Measurements from ENCODE around the gene FAM180B.

Gene FAM180B

DNA sequence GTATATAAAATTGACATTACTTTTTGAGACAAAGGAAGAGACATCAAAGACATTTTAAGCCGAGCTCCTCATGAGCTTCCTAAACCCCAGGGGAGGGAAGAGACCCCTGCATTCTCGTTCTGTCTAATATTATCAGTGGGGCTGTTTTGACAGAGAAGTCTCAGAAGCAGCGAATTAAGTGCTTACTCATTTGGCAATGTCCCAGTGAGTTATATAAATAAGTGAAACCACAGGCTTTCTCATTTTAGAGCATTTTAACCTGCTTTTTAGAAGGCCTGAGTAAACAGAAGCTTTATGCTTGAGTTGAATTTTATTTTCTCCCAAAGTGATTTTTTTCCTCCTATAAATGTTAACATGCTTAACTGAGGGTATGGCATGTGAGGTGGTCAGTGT is 30.9 kb downstream of the FAM180B start:
- peak; percentile 35 for ATAC-seq
- TF ChIP-seq ZFP3 (CRISPR knock-in tag; IDR thresholded peaks at IDR 0.05): 0 out of 2 replicates have a peak, but pooled peaks have one; percentile 49
- TF ChIP-seq, protein P1, sequence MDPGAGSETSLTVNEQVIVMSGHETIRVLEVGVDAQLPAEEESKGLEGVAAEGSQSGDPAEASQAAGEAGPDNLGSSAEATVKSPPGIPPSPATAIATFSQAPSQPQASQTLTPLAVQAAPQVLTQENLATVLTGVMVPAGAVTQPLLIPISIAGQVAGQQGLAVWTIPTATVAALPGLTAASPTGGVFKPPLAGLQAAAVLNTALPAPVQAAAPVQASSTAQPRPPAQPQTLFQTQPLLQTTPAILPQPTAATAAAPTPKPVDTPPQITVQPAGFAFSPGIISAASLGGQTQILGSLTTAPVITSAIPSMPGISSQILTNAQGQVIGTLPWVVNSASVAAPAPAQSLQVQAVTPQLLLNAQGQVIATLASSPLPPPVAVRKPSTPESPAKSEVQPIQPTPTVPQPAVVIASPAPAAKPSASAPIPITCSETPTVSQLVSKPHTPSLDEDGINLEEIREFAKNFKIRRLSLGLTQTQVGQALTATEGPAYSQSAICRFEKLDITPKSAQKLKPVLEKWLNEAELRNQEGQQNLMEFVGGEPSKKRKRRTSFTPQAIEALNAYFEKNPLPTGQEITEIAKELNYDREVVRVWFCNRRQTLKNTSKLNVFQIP (CRISPR knock-in tag; IDR thresholded peaks at IDR 0.05; ENCODE audit: borderline replicate concordance, low read depth): no peak

DNA sequence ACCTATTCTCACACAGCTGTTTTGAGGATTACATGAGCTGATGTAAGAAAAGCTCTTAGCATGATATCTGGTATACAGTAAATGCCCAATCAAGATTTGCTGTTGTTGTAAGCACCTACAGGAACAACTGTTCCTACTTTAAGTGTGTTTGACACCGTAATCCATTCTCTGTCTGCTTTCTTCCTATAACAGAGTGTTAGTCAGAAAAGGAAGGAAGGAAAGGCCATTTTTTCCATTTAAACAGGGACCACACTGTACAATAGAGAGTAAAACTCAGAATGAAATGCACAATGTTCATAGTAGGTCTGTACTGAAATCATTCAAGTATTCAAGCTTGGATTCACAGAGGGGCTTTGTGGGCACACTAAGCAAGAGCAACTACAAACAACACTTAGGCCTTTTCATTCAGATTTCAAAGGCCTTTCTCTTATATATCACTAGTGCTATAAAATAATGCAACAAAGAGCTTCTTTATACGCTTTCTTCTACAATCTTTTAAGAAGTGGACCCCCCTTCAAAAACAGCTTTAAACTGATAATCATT is 34.4 kb downstream of the FAM180B start:
- ATAC-seq: no peak
- TF ChIP-seq, protein P2, sequence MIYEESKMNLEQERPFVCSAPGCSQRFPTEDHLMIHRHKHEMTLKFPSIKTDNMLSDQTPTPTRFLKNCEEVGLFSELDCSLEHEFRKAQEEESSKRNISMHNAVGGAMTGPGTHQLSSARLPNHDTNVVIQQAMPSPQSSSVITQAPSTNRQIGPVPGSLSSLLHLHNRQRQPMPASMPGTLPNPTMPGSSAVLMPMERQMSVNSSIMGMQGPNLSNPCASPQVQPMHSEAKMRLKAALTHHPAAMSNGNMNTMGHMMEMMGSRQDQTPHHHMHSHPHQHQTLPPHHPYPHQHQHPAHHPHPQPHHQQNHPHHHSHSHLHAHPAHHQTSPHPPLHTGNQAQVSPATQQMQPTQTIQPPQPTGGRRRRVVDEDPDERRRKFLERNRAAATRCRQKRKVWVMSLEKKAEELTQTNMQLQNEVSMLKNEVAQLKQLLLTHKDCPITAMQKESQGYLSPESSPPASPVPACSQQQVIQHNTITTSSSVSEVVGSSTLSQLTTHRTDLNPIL (CRISPR knock-in tag; IDR thresholded peaks at IDR 0.05; ENCODE audit: low read depth): no peak
- TF ChIP-seq ISL1 (CRISPR knock-in tag; IDR thresholded peaks at IDR 0.05) (no peak), ZNF8 (CRISPR knock-in tag; IDR thresholded peaks at IDR 0.05) (no peak), PPARA (CRISPR knock-in tag; IDR thresholded peaks at IDR 0.05; ENCODE audit: borderline replicate concordance) (no peak), ZC3H10 (CRISPR knock-in tag; IDR thresholded peaks at IDR 0.05) (no peak)
- TF ChIP-seq, protein P3, sequence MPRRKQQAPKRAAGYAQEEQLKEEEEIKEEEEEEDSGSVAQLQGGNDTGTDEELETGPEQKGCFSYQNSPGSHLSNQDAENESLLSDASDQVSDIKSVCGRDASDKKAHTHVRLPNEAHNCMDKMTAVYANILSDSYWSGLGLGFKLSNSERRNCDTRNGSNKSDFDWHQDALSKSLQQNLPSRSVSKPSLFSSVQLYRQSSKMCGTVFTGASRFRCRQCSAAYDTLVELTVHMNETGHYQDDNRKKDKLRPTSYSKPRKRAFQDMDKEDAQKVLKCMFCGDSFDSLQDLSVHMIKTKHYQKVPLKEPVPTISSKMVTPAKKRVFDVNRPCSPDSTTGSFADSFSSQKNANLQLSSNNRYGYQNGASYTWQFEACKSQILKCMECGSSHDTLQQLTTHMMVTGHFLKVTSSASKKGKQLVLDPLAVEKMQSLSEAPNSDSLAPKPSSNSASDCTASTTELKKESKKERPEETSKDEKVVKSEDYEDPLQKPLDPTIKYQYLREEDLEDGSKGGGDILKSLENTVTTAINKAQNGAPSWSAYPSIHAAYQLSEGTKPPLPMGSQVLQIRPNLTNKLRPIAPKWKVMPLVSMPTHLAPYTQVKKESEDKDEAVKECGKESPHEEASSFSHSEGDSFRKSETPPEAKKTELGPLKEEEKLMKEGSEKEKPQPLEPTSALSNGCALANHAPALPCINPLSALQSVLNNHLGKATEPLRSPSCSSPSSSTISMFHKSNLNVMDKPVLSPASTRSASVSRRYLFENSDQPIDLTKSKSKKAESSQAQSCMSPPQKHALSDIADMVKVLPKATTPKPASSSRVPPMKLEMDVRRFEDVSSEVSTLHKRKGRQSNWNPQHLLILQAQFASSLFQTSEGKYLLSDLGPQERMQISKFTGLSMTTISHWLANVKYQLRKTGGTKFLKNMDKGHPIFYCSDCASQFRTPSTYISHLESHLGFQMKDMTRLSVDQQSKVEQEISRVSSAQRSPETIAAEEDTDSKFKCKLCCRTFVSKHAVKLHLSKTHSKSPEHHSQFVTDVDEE (CRISPR knock-in tag; IDR thresholded peaks at IDR 0.05): no peak
- TF ChIP-seq, protein P4, sequence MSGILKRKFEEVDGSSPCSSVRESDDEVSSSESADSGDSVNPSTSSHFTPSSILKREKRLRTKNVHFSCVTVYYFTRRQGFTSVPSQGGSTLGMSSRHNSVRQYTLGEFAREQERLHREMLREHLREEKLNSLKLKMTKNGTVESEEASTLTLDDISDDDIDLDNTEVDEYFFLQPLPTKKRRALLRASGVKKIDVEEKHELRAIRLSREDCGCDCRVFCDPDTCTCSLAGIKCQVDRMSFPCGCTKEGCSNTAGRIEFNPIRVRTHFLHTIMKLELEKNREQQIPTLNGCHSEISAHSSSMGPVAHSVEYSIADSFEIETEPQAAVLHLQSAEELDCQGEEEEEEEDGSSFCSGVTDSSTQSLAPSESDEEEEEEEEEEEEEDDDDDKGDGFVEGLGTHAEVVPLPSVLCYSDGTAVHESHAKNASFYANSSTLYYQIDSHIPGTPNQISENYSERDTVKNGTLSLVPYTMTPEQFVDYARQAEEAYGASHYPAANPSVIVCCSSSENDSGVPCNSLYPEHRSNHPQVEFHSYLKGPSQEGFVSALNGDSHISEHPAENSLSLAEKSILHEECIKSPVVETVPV (CRISPR knock-in tag; IDR thresholded peaks at IDR 0.05): no peak

DNA sequence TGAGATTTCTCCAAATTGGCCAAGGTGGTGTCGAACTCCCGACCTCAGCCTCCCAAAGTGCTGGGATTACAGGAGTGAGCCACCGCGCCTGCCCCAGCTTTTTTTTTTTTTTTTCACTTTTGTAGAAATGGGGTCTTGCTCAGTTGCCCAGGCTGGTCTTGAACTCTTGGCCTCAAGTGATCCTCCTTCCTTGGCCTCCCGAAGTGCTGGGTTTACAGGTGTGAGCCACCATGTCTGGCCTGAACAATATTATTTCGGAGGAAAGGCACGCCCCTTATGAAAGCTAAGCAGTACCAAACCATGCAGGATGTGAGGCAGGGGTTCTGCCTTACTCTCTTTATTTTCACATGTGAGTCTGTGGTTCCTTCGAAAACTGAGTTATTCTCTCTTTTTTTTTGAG is 39.8 kb downstream of the FAM180B start:
- TF ChIP-seq, protein P1 (CRISPR knock-in tag; IDR thresholded peaks at IDR 0.05; ENCODE audit: borderline replicate concordance, low read depth): no peak
- TF ChIP-seq ARNTL (CRISPR knock-in tag; IDR thresholded peaks at IDR 0.05; ENCODE audit: borderline replicate concordance, low read depth): no peak
- no peak for TF ChIP-seq OSR1 (CRISPR knock-in tag; IDR thresholded peaks at IDR 0.05)
- no peak for TF ChIP-seq TOX (CRISPR knock-in tag; IDR thresholded peaks at IDR 0.05; ENCODE audit: borderline replicate concordance)
- no peak for TF ChIP-seq CSDC2 (CRISPR knock-in tag; IDR thresholded peaks at IDR 0.05)
- no peak for TF ChIP-seq BACH2 (CRISPR knock-in tag; IDR thresholded peaks at IDR 0.05; ENCODE audit: borderline replicate concordance)
- TF ChIP-seq ZC3H10 (CRISPR knock-in tag; IDR thresholded peaks at IDR 0.05): no peak
- TF ChIP-seq RARB (CRISPR knock-in tag; IDR thresholded peaks at IDR 0.05): no peak
- no peak for TF ChIP-seq ZNF565 (CRISPR knock-in tag; conservative IDR thresholded peaks at IDR 0.05; ENCODE audit: low read depth)
- no peak for TF ChIP-seq ESRRG (CRISPR knock-in tag; IDR thresholded peaks at IDR 0.05)
- no peak for TF ChIP-seq SNAI2 (CRISPR knock-in tag; IDR thresholded peaks at IDR 0.05)
- no peak for TF ChIP-seq ZFP30 (CRISPR knock-in tag; IDR thresholded peaks at IDR 0.05)
- TF ChIP-seq, protein P4 (CRISPR knock-in tag; IDR thresholded peaks at IDR 0.05): no peak
- ATAC-seq: no peak

Measured in SK-N-SH treated with all-trans-retinoic acid at 6 μM for 48 hours (cell line).